GM20000 (cell line): ENCODE data around the gene CCDC124.
"Not testable (repeated sequence)": the region's sequence is repeated elsewhere in the genome, so short reads cannot be mapped to it uniquely, and the experiment has no call there.

Source experiments
- DNase-seq: peaks from one replicate; pipeline ENCODE4 v3.0.0; 2012; ENCODE audit warnings: low spot score
- TF ChIP-seq, protein P1 (sequence below): IDR thresholded peaks from 2 replicates; pipeline ENCODE4 v1.5.1; 2012; ENCODE audit warnings: mild to moderate bottlenecking, control low read depth; ENCODE audit errors: extremely low read depth, missing control alignments

Gene CCDC124

GRCh38 chr19:17981611-17982010 lies 48.8 kb downstream of the CCDC124 start:
- no peak for DNase-seq
- TF ChIP-seq, protein P1, sequence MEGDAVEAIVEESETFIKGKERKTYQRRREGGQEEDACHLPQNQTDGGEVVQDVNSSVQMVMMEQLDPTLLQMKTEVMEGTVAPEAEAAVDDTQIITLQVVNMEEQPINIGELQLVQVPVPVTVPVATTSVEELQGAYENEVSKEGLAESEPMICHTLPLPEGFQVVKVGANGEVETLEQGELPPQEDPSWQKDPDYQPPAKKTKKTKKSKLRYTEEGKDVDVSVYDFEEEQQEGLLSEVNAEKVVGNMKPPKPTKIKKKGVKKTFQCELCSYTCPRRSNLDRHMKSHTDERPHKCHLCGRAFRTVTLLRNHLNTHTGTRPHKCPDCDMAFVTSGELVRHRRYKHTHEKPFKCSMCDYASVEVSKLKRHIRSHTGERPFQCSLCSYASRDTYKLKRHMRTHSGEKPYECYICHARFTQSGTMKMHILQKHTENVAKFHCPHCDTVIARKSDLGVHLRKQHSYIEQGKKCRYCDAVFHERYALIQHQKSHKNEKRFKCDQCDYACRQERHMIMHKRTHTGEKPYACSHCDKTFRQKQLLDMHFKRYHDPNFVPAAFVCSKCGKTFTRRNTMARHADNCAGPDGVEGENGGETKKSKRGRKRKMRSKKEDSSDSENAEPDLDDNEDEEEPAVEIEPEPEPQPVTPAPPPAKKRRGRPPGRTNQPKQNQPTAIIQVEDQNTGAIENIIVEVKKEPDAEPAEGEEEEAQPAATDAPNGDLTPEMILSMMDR: no peak

DNA sequence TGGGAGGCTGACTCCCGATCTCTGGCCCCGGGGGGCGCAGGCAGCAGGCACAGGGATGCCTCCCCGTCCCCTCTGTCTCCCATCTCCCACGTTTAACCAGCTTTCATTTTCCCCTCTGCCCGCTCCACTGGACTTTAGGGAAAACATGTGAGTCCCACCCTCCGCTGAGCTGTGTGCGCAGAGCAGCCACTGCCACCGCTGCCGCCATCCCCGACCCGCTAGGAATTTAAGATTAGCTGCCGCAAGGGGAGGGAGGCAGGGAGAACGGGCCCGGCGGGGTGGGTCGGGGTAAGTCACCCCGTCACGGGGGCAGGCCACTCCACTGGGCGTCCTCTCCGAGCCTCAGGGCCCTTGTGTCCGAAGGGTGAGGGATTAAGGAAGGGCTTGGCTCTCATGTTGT lies 49.6 kb downstream of the CCDC124 start:
- no peak for DNase-seq
- TF ChIP-seq, protein P1: no peak

- DNase-seq: no peak
- TF ChIP-seq, protein P1: no peak
Measured at GRCh38 chr19:17985037-17985818, 52.4 kb downstream of the CCDC124 start.

DNA sequence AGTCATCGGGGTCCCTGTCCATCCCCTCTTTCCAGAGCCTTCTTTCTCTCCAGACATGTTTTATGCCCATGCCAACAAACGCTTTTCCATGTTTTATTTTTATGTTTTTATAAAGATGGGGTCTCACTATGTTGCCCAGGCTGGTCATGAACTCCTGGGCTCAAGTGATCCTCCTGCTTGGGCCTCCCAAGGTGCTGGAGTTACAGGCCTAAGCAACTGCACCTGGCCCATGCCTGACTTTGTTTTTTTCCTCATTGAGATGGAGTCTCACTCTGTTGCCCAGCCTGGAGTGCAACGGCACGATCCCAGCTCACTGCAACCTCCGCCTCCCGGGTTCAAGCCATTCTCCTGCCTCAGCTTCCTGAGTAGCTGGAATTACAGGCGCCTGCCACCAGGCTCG lies 53.8 kb downstream of the CCDC124 start:
- DNase-seq: not testable (repeated sequence)

GRCh38 chr19:17988161-17988560 lies 55.3 kb downstream of the CCDC124 start:
- TF ChIP-seq, protein P1: no peak
- DNase-seq: no peak

- TF ChIP-seq, protein P1: no peak
Measured at GRCh38 chr19:17989425-17990094, 56.7 kb downstream of the CCDC124 start.

GRCh38 chr19:17993076-17993813 lies 60.4 kb downstream of the CCDC124 start:
- no peak for DNase-seq
- TF ChIP-seq, protein P1: no peak

More at GRCh38 chr19:17989425-17990094, 56.7 kb downstream of the CCDC124 start:
- DNase-seq: no peak
